Measurements from ENCODE around the gene HEATR5B.
A peak's percentile ranks its signal among the peaks of the same experiment; 100 is the strongest.
"Not testable (repeated sequence)": the region's sequence is repeated elsewhere in the genome, so short reads cannot be mapped to it uniquely, and the experiment has no call there.

The HEATR5B gene

GRCh38 chr2:37020212-37020886, 63.8 kb downstream of the HEATR5B start:
- TF ChIP-seq CTCF (conservative IDR thresholded peaks at IDR 0.05; ENCODE audit: low read length), result no peak
- peak; percentile 80 for DNase-seq (ENCODE audit: low read depth)

GRCh38 chr2:37013315-37013641, 70.9 kb downstream of the HEATR5B start:
- no peak for DNase-seq (ENCODE audit: low read depth)
- H3K4me3 ChIP-seq (ENCODE audit: low read length), result no peak overlapping the region
- TF ChIP-seq CTCF (conservative IDR thresholded peaks at IDR 0.05; ENCODE audit: low read length), result no peak

More at GRCh38 chr2:37020212-37020886, 63.8 kb downstream of the HEATR5B start:
- H3K4me3 ChIP-seq (ENCODE audit: low read length), result no peak overlapping the region

- no peak for TF ChIP-seq CTCF (conservative IDR thresholded peaks at IDR 0.05; ENCODE audit: low read length)
- no peak overlapping the region for H3K4me3 ChIP-seq (ENCODE audit: low read length)
- DNase-seq (ENCODE audit: low read depth), result no peak
These were observed 73.0 kb downstream of the HEATR5B start for GRCh38 chr2:37011130-37011529.

GRCh38 chr2:37005118-37005868, 78.9 kb downstream of the HEATR5B start:
- DNase-seq (ENCODE audit: low read depth), result peak; percentile 5
- peak; percentile 22 for TF ChIP-seq CTCF (conservative IDR thresholded peaks at IDR 0.05; ENCODE audit: low read length)
- H3K4me3 ChIP-seq (ENCODE audit: low read length), result no peak overlapping the region

GRCh38 chr2:37000988-37001556, 83.1 kb downstream of the HEATR5B start:
- no peak overlapping the region for H3K4me3 ChIP-seq (ENCODE audit: low read length)
- no peak for TF ChIP-seq CTCF (conservative IDR thresholded peaks at IDR 0.05; ENCODE audit: low read length)
- no peak for DNase-seq (ENCODE audit: low read depth)

GRCh38 chr2:37000318-37000717, 83.9 kb downstream of the HEATR5B start:
- no peak overlapping the region for H3K4me3 ChIP-seq (ENCODE audit: low read length)
- no peak for TF ChIP-seq CTCF (conservative IDR thresholded peaks at IDR 0.05; ENCODE audit: low read length)
- no peak for DNase-seq (ENCODE audit: low read depth)

- not testable (repeated sequence) for DNase-seq (ENCODE audit: low read depth); H3K4me3 ChIP-seq (ENCODE audit: low read length)
These were observed 84.8 kb downstream of the HEATR5B start for GRCh38 chr2:36999416-36999815.

Data from AG10803 (cell line).